ENCODE results near the gene RBMY1D. TPM values are rescaled to one million over a fixed set of nuclear protein-coding genes. Genes with fewer than 3 reads are reported as not detected.

The RBMY1D gene
- total RNA-seq, 2 experiments from 2014 or later: not detected

- TF ChIP-seq, protein P1, sequence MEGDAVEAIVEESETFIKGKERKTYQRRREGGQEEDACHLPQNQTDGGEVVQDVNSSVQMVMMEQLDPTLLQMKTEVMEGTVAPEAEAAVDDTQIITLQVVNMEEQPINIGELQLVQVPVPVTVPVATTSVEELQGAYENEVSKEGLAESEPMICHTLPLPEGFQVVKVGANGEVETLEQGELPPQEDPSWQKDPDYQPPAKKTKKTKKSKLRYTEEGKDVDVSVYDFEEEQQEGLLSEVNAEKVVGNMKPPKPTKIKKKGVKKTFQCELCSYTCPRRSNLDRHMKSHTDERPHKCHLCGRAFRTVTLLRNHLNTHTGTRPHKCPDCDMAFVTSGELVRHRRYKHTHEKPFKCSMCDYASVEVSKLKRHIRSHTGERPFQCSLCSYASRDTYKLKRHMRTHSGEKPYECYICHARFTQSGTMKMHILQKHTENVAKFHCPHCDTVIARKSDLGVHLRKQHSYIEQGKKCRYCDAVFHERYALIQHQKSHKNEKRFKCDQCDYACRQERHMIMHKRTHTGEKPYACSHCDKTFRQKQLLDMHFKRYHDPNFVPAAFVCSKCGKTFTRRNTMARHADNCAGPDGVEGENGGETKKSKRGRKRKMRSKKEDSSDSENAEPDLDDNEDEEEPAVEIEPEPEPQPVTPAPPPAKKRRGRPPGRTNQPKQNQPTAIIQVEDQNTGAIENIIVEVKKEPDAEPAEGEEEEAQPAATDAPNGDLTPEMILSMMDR (IDR thresholded peaks at IDR 0.05): no peak
- no peaks in the 10 kb centered on the region for H3K27me3 Mint-ChIP-seq
- ChIA-PET POLR2A (no interaction called here), CTCF (no interaction called here)
- no peak overlapping the region for H3K4me3 Mint-ChIP-seq
- no peak overlapping the region for H3K27ac Mint-ChIP-seq
- H3K4me1 Mint-ChIP-seq (ENCODE audit: low read depth): no peaks in the 10 kb centered on the region
- no peak for DNase-seq
- no peaks in the 10 kb centered on the region for H3K36me3 Mint-ChIP-seq (ENCODE audit: low read depth)
- ATAC-seq: no peak
- H3K9me3 Mint-ChIP-seq: no peaks in the 10 kb centered on the region
- intact Hi-C loops (cut with micrococcal nuclease): no loop called here
These were observed 58.0 kb downstream of the RBMY1D start for GRCh38 chrY:21836343-21836742.

DNA sequence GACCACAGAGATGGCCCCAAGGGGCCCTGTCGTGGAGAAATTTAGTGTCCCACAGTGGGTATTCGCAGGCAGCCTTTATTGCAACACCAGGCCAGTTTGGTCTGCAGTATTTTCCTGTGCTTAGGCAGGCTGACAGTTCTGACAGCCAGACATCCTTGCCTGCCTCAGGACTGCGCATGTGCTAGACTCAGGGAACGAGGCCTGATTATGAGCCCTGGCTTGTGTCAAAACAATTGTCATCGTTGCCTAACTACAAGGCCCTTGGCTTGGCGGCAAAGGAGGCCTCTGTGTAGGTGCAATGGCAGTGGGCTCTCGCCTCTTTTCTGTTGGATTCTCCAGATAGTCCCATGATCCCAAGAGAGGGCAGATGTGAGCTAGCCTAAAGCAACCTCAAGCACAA, 59.3 kb downstream of the RBMY1D start:
- no peaks in the 10 kb centered on the region for H3K36me3 Mint-ChIP-seq (ENCODE audit: low read depth)
- H3K4me3 Mint-ChIP-seq: no peak overlapping the region
- TF ChIP-seq, protein P1 (IDR thresholded peaks at IDR 0.05): no peak
- intact Hi-C loops (cut with micrococcal nuclease): no loop called here
- ChIA-PET CTCF (no interaction called here), POLR2A (no interaction called here)
- no peak for DNase-seq
- H3K9me3 Mint-ChIP-seq: no peaks in the 10 kb centered on the region
- no peaks in the 10 kb centered on the region for H3K27me3 Mint-ChIP-seq
- ATAC-seq: no peak
- H3K27ac Mint-ChIP-seq: no peak overlapping the region
- no peaks in the 10 kb centered on the region for H3K4me1 Mint-ChIP-seq (ENCODE audit: low read depth)

Other genes starting within 250 kb of the RBMY1D start
- not detected for gene RBMY1E, start 23.5 kb upstream of the RBMY1D start, total RNA-seq

Data from activated CD8-positive, alpha-beta T cell treated with anti-CD3 and anti-CD28 coated beads for 36 hours (primary cell).